Breast epithelium (tissue), 3 donors: ENCODE data around the gene HDHD5.

Source experiments
- POLR2A ChIP-seq: fragments of 450-650 bp; IDR thresholded peaks from one replicate; pipeline ENCODE4 v1.6.1; 2016; ENCODE audit warnings: antibody characterized with exemption, mild to moderate bottlenecking, moderate library complexity
- POLR2AphosphoS5 ChIP-seq, 3 donors: sonication (generic); formaldehyde crosslinking; IDR thresholded peaks; one replicate each; pipeline ENCODE4 v1.6.1; 2017; ENCODE audit warnings: antibody characterized with exemption in 3 of 3
- TF ChIP-seq, protein P1 (sequence below), 3 donors: fragments of 450-650 bp; IDR thresholded peaks; one replicate each; pipeline ENCODE4 v1.5.1; 2016 to 2017; ENCODE audit warnings: antibody characterized with exemption in 3 of 3, mild to moderate bottlenecking in 3 of 3, moderate library complexity in 3 of 3

DNA sequence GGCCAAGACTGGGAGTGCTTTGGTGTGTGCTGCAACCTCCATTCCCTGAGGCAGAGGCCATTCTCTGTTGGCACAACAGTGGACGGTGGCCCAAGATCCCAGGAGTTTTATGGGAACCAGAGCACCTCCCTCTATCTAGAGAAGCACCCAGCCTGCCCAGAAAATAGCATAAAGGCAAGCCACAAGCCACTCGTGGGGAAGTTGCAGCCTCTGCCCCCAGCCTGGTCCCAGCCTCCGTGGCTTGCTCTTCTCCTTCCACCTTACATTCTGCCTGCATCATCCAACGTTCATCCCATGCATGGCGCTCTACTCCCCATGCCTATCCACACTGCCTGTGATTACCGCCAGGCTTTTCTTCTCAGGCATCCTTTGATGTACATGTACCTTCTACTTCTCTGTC, 58.5 kb downstream of the HDHD5 start:
- TF ChIP-seq POLR2AphosphoS5 (IDR thresholded peaks at IDR 0.05) (no peak), POLR2A (no peak)
- TF ChIP-seq, protein P1, sequence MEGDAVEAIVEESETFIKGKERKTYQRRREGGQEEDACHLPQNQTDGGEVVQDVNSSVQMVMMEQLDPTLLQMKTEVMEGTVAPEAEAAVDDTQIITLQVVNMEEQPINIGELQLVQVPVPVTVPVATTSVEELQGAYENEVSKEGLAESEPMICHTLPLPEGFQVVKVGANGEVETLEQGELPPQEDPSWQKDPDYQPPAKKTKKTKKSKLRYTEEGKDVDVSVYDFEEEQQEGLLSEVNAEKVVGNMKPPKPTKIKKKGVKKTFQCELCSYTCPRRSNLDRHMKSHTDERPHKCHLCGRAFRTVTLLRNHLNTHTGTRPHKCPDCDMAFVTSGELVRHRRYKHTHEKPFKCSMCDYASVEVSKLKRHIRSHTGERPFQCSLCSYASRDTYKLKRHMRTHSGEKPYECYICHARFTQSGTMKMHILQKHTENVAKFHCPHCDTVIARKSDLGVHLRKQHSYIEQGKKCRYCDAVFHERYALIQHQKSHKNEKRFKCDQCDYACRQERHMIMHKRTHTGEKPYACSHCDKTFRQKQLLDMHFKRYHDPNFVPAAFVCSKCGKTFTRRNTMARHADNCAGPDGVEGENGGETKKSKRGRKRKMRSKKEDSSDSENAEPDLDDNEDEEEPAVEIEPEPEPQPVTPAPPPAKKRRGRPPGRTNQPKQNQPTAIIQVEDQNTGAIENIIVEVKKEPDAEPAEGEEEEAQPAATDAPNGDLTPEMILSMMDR (IDR thresholded peaks at IDR 0.05): no peak
